BJ (cell line): ENCODE results near the gene GALNT13. TPM values are rescaled to one million over a fixed set of nuclear protein-coding genes. Genes with fewer than 3 reads are reported as not detected.

ENCODE experiments used
- CTCF ChIA-PET: fragments of 350-600 bp; formaldehyde crosslinking; extraction: SDS; loops from one replicate; lab custom pipeline; 2021; ENCODE audit warnings: antibody characterized with exemption, inconsistent platforms; lab: Yijun Ruan, JAX
- POLR2A ChIA-PET: fragments of 300-600 bp; sonication (Branson Sonifier 250); formaldehyde crosslinking; extraction: SDS; loops from one replicate; lab custom pipeline; 2021; ENCODE audit warnings: antibody characterized with exemption; lab: Charles Lee
- DNase-seq: peaks from one replicate; pipeline ENCODE4 v3.0.0-alpha.2; 2011; ENCODE audit warnings: low read depth
- H3K27me3 ChIP-seq: 2 replicates; pipeline ENCODE4 v1.6.0; 2011; ENCODE audit warnings: low read length; ENCODE audit not compliant: control insufficient read depth, insufficient read depth
- H3K36me3 ChIP-seq: 2 replicates; pipeline ENCODE4 v1.5.1; 2011; ENCODE audit warnings: low read length; ENCODE audit not compliant: control insufficient read depth, insufficient read depth
- H3K4me3 ChIP-seq: 2 replicates; pipeline ENCODE4 v1.5.1; 2011; ENCODE audit warnings: low read depth, mild to moderate bottlenecking, control low read depth, low read length
- CTCF ChIP-seq: IDR thresholded peaks from 2 replicates; pipeline ENCODE4 v1.5.1; 2011; ENCODE audit warnings: low read depth, mild to moderate bottlenecking, control low read depth, inconsistent platforms, low read length, moderate library complexity; ENCODE audit not compliant: insufficient read depth
- polyA plus RNA-seq: library from polyadenylated mRNA; depleted of rRNA; stranded (reverse); fragments of >200 nt; gene quantifications from 2 replicates; pipeline ENCODE4 v1.2.3, GENCODE V29; 2011

Gene GALNT13
- polyA plus RNA-seq, 1 experiment: not detected

- Histone ChIP-seq H3K27me3 (no peaks in the 10 kb centered on the region), H3K4me3 (no peak overlapping the region), H3K36me3 (no peaks in the 10 kb centered on the region)
- TF ChIP-seq CTCF: no peak
- ChIA-PET POLR2A (interaction anchor here (0.8 kb wide), 1 partner anchor 1948 kb away, joined by 3 read pairs; no protein-coding TSS in a partner anchor), CTCF (no interaction called here)
- no peak for DNase-seq
Measured at GRCh38 chr2:154132827-154133226, 261.1 kb downstream of the GALNT13 start.

- no peak for TF ChIP-seq CTCF
- Histone ChIP-seq H3K27me3 (no peaks in the 10 kb centered on the region), H3K4me3 (no peak overlapping the region), H3K36me3 (no peaks in the 10 kb centered on the region)
- ChIA-PET CTCF (no interaction called here), POLR2A (no interaction called here)
- no peak for DNase-seq
Measured at GRCh38 chr2:154133823-154134222, 262.1 kb downstream of the GALNT13 start.

GRCh38 chr2:154140249-154141025 is 268.7 kb downstream of the GALNT13 start:
- no peak for DNase-seq
- Histone ChIP-seq H3K27me3 (no peaks in the 10 kb centered on the region), H3K4me3 (no peak overlapping the region)

GRCh38 chr2:154142480-154142879 is 270.8 kb downstream of the GALNT13 start:
- Histone ChIP-seq H3K36me3 (no peaks in the 10 kb centered on the region), H3K27me3 (no peaks in the 10 kb centered on the region), H3K4me3 (no peak overlapping the region)
- TF ChIP-seq CTCF: no peak
- ChIA-PET CTCF (no interaction called here), POLR2A (no interaction called here)
- DNase-seq: no peak

More at GRCh38 chr2:154140249-154141025, 268.7 kb downstream of the GALNT13 start:
- TF ChIP-seq CTCF: no peak
- ChIA-PET CTCF (no interaction called here), POLR2A (no interaction called here)
- no peaks in the 10 kb centered on the region for H3K36me3 ChIP-seq

- CTCF ChIA-PET: no interaction called here
Measured at GRCh38 chr2:154143105-154143504, 271.4 kb downstream of the GALNT13 start.

More at GRCh38 chr2:154143105-154143504, 271.4 kb downstream of the GALNT13 start:
- DNase-seq: no peak
- POLR2A ChIA-PET: no interaction called here
- H3K27me3 ChIP-seq: no peaks in the 10 kb centered on the region
- H3K4me3 ChIP-seq: no peak overlapping the region
- H3K36me3 ChIP-seq: no peaks in the 10 kb centered on the region
- TF ChIP-seq CTCF: no peak
